Transverse colon (tissue), 4 donors: ENCODE data around the gene KLF3. TPM values are rescaled to one million over a fixed set of nuclear protein-coding genes. Genes with fewer than 3 reads are reported as not detected.

Experiments used
- DNase-seq: peaks from one replicate; pipeline ENCODE4 v3.0.0-alpha.2; 2019
- H3K27ac ChIP-seq, 4 donors: fragments of 200-600 bp; sonication (generic); 2 replicates each; pipeline ENCODE4 v1.5.1; 2016 to 2018; ENCODE audit warnings: inconsistent platforms in 4 of 4
- H3K27me3 ChIP-seq: fragments of 200-600 bp; sonication (generic); 2 replicates; pipeline ENCODE4 v1.5.1; 2017; ENCODE audit warnings: inconsistent platforms
- H3K36me3 ChIP-seq, 4 donors: fragments of 200-600 bp; sonication (generic); 2 replicates each; pipeline ENCODE4 v1.5.1; 2017 to 2019; ENCODE audit warnings: inconsistent platforms in 4 of 4
- H3K4me1 ChIP-seq, 4 donors: fragments of 200-600 bp; sonication (generic); 2 replicates each; pipeline ENCODE4 v1.5.1; 2017 to 2020; ENCODE audit warnings: inconsistent platforms in 4 of 4
- H3K4me3 ChIP-seq, 4 donors: fragments of 200-600 bp; sonication (generic); 1 replicate in 1 of 4; 2 replicates in 3 of 4; pipeline versions ENCODE4 v1.5.1 to v1.6.1; 2017 to 2019; ENCODE audit warnings: inconsistent platforms in 4 of 4
- H3K9me3 ChIP-seq, 2 donors: fragments of 200-600 bp; sonication (generic); 2 replicates each; pipeline ENCODE4 v1.5.1; 2017 to 2019; ENCODE audit warnings: inconsistent platforms in 2 of 2
- CTCF ChIP-seq, 5 experiments: fragments of 200-600 bp in 3 of 5; fragments of 450-650 bp in 2 of 5; sonication (generic) in 3 of 5; IDR thresholded peaks; 1 replicate in 2 of 5; 2 replicates in 3 of 5; pipeline ENCODE4 v1.5.1; 2016 to 2017; ENCODE audit warnings: antibody characterized with exemption in 5 of 5, inconsistent platforms in 3 of 5, mild to moderate bottlenecking in 2 of 5, moderate library complexity in 1 of 5
- EP300 ChIP-seq: sonication (generic); formaldehyde crosslinking; IDR thresholded peaks from one replicate; pipeline ENCODE4 v1.6.1; 2017; ENCODE audit warnings: antibody characterized with exemption, low read depth
- POLR2A ChIP-seq: fragments of 450-650 bp; IDR thresholded peaks from one replicate; pipeline ENCODE4 v1.6.1; 2016; ENCODE audit warnings: antibody characterized with exemption, mild to moderate bottlenecking, moderate library complexity
- POLR2AphosphoS5 ChIP-seq, 3 donors: sonication (generic); formaldehyde crosslinking; IDR thresholded peaks; one replicate each; pipeline ENCODE4 v1.6.1; 2016; ENCODE audit warnings: antibody characterized with exemption in 3 of 3
- WGBS, 2 donors: methylation state at CpG; one replicate each; pipeline ENCODE4 v1.1.5; 2018; ENCODE audit warnings: low coverage in 1 of 2; 5-methylcytosine and 5-hydroxymethylcytosine counted together
- in situ Hi-C, 4 donors: fragments of 200-750 bp; cut with MboI; loops; one replicate each; pipeline versions ENCODE4 v1.15.0 to v1.15.1; 2017; ENCODE audit warnings: low sequenced_read_pairs in 3 of 4, low pct_ligation_motif_present in 1 of 4, low pct_unique_long_range_greater_than_20kb in 1 of 4
- intact Hi-C: fragments of 100-400 bp; cut with DNase I; formaldehyde crosslinking; loops from one replicate; pipeline ENCODE4 v1.15.1; 2023; ENCODE audit warnings: low total_unique reads
- total RNA-seq, 4 donors: library from RNA; depleted of rRNA; stranded (reverse); fragments of >200 nt; gene quantifications; one replicate each; pipeline ENCODE4 v1.1.0, GENCODE V29; 2016

The KLF3 gene
- total RNA-seq, 4 donors from 2014 or later, result 111 to 174 (median 132) TPM

- Histone ChIP-seq H3K36me3 (no peaks in the 10 kb centered on the region), H3K27ac (no peak overlapping the region), H3K27me3 (no peaks in the 10 kb centered on the region), H3K4me1 (no peaks in the 10 kb centered on the region), H3K9me3 (no peaks in the 10 kb centered on the region), H3K4me3 (no peak overlapping the region)
- no peak for TF ChIP-seq POLR2AphosphoS5 (IDR thresholded peaks at IDR 0.05)
- TF ChIP-seq CTCF (IDR thresholded peaks at IDR 0.05), result no peak
- no peak for TF ChIP-seq EP300
- TF ChIP-seq POLR2A, result no peak
- DNase-seq, result no peak
- WGBS, 2 donors, result 97 to 98% methylated on average over 3 of the region's 3 CpGs
- intact Hi-C loops (no loop called here), in situ Hi-C loops (no loop called here)
Measured at GRCh38 chr4:38639242-38639641, 24.8 kb upstream of the KLF3 start.

- Histone ChIP-seq H3K27me3 (no peaks in the 10 kb centered on the region), H3K9me3 (no peaks in the 10 kb centered on the region), H3K36me3 (no peaks in the 10 kb centered on the region), H3K4me3 (no peak overlapping the region), H3K27ac (no peak overlapping the region), H3K4me1 (no peaks in the 10 kb centered on the region)
- no peak for TF ChIP-seq CTCF (IDR thresholded peaks at IDR 0.05)
- no peak for TF ChIP-seq POLR2A
- no peak for TF ChIP-seq POLR2AphosphoS5 (IDR thresholded peaks at IDR 0.05)
- TF ChIP-seq EP300, result no peak
- intact Hi-C loops (no loop called here), in situ Hi-C loops (no loop called here)
- 95 to 100% methylated on average over 1 of the region's 1 CpG for WGBS, 2 donors
- DNase-seq, result no peak
Measured at GRCh38 chr4:38641811-38642210, 22.2 kb upstream of the KLF3 start.

- 75 to 87% methylated on average over 1 to 3 of the region's 3 CpGs for WGBS, 2 donors
- Histone ChIP-seq H3K9me3 (no peaks in the 10 kb centered on the region), H3K27ac (no peak overlapping the region), H3K4me1 (no peaks in the 10 kb centered on the region), H3K36me3 (no peaks in the 10 kb centered on the region), H3K4me3 (no peak overlapping the region), H3K27me3 (no peaks in the 10 kb centered on the region)
- TF ChIP-seq CTCF (IDR thresholded peaks at IDR 0.05), result no peak
- TF ChIP-seq EP300, result no peak
- TF ChIP-seq POLR2AphosphoS5 (IDR thresholded peaks at IDR 0.05), result no peak
- no peak for TF ChIP-seq POLR2A
- in situ Hi-C loops, result no loop called here
- DNase-seq, result no peak
- intact Hi-C loops, result no loop called here
Measured at GRCh38 chr4:38644201-38644600, 19.8 kb upstream of the KLF3 start.

GRCh38 chr4:38647101-38647819 is 16.7 kb upstream of the KLF3 start:
- no peak for TF ChIP-seq EP300
- no peak for TF ChIP-seq POLR2AphosphoS5 (IDR thresholded peaks at IDR 0.05)
- no peak for TF ChIP-seq POLR2A
- no peak for TF ChIP-seq CTCF (IDR thresholded peaks at IDR 0.05)
- Histone ChIP-seq H3K36me3 (no peaks in the 10 kb centered on the region), H3K4me3 (no peak overlapping the region), H3K27me3 (no peaks in the 10 kb centered on the region), H3K27ac (no peak overlapping the region), H3K9me3 (no peaks in the 10 kb centered on the region), H3K4me1 (peaks cover 0 to 4% (median 0%) of the 10 kb centered on the region in 4 donors)
- WGBS, 2 donors, result 95 to 100% methylated on average over 2 of the region's 2 CpGs
- intact Hi-C loops (no loop called here), in situ Hi-C loops (no loop called here)
- no peak for DNase-seq
